GM12891 (cell line): ENCODE results near the gene H1-8.

Experiments used
- PAX5 ChIP-seq: IDR thresholded peaks from 2 replicates; pipeline ENCODE4 v1.6.1; 2011; ENCODE audit warnings: low read length, moderate library complexity, mild to moderate bottlenecking; ENCODE audit not compliant: insufficient read depth, severe bottlenecking
- POLR2A ChIP-seq: IDR thresholded peaks from 2 replicates; pipeline ENCODE4 v1.6.1; 2011; ENCODE audit warnings: low read depth, low read length, control low read depth
- POLR2AphosphoS5 ChIP-seq: IDR thresholded peaks from 2 replicates; pipeline ENCODE4 v1.6.1; 2011; ENCODE audit warnings: low read depth, low read length, control low read depth
- POU2F2 ChIP-seq: IDR thresholded peaks from 2 replicates; pipeline ENCODE4 v1.6.1; 2011; ENCODE audit warnings: low read depth, mild to moderate bottlenecking, control low read depth, low read length, moderate library complexity
- SPI1 ChIP-seq: IDR thresholded peaks from 2 replicates; pipeline ENCODE4 v1.6.1; 2011; ENCODE audit warnings: low read depth, low read length, control low read depth
- TAF1 ChIP-seq: IDR thresholded peaks from 2 replicates; pipeline ENCODE4 v1.6.1; 2011; ENCODE audit warnings: low read depth, low read length, control low read depth

DNA sequence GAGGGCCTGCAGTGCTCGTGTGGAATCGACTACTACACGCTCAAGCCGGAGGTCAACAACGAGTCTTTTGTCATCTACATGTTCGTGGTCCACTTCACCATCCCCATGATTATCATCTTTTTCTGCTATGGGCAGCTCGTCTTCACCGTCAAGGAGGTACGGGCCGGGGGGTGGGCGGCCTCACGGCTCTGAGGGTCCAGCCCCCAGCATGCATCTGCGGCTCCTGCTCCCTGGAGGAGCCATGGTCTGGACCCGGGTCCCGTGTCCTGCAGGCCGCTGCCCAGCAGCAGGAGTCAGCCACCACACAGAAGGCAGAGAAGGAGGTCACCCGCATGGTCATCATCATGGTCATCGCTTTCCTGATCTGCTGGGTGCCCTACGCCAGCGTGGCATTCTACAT is 10.7 kb upstream of the H1-8 start:
- TF ChIP-seq POLR2AphosphoS5: no peak
- TF ChIP-seq TAF1: no peak
- TF ChIP-seq SPI1: no peak
- no peak for TF ChIP-seq POLR2A
- no peak for TF ChIP-seq POU2F2
- TF ChIP-seq PAX5: no peak
